Activated T-cell treated with anti-CD3 and anti-CD28 coated beads for 48 hours (primary cell): ENCODE measurements around the gene GTF2IRD2.
"Not testable (repeated sequence)": the region's sequence is repeated elsewhere in the genome, so short reads cannot be mapped to it uniquely, and the experiment has no call there.

Source experiments
- DNase-seq: peaks from one replicate; pipeline ENCODE4 v3.0.0-alpha.2; 2020; ENCODE audit warnings: low read depth

GTF2IRD2 gene

DNA sequence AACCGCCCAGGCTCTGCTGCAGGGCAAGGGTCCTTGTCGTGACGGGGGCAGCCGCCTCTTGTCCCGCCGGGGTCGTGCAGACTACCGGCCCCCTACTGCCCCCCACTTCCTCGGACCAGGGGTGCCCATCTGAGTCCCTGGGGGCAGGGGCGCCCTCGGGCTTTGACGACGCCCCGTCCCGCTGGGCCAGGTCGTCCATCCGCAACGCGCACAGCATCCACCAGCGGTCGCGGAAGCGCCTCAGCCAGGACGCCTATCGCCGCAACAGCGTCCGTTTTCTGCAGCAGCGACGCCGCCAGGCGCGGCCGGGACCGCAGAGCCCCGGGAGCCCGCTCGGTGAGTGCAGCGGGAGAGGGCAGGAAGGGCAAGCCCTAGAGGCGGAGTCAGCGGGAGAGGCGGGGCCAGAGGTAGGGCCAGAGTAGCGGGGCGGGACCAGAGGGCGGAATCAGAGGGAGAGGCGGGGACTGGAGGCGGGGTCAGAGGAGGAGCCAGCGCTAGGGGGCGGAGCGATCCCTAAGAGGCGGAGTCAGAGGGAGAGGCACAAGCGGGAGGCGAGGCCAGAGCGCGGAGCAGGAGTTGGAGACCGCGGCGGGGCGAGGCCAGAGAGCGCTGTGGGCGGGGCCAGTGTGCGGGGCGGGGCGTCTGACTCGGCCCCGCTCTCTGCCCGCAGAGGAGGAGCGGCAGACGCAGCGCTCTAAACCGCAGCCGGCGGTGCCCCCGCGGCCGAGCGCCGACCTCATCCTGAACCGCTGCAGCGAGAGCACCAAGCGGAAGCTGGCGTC is 62.8 kb downstream of the GTF2IRD2 start:
- peak; percentile 93 for DNase-seq

DNA sequence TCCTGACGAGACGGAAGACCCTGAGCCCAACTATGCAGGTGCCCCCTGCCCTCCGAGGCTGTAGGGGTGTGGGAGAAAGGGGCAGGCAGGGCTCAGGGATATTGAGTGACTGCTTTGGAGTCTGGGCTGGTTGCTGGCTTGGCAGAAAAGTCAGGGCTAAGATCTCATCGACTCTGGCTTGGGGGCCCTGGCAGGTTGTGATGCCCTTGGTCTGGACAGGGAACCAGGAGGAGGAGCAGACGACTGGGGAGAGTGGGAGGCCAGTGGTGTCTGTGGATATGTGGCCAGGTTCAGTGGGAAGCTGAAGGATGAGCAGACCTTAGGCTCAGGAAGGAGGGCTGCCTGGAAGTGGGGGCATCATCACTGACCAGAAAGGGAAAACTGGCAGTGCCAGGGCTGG is 67.8 kb downstream of the GTF2IRD2 start:
- not testable (repeated sequence) for DNase-seq

GRCh38 chr7:74781746-74782145 is 69.7 kb downstream of the GTF2IRD2 start:
- not testable (repeated sequence) for DNase-seq

DNA sequence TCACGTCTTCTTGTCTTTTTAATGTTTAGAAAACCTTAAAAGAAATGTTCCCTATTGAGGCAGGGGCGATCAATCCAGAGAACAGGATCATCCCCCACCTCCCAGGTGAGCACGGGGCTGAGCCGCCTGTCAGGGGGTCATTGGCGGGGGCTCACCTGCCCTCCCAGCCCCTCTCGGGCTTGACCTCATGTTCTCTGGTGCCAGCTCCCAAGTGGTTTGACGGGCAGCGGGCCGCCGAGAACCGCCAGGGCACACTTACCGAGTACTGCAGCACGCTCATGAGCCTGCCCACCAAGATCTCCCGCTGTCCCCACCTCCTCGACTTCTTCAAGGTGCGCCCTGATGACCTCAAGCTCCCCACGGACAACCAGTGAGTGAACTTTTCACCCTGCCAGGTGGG is 72.4 kb downstream of the GTF2IRD2 start:
- not testable (repeated sequence) for DNase-seq

DNA sequence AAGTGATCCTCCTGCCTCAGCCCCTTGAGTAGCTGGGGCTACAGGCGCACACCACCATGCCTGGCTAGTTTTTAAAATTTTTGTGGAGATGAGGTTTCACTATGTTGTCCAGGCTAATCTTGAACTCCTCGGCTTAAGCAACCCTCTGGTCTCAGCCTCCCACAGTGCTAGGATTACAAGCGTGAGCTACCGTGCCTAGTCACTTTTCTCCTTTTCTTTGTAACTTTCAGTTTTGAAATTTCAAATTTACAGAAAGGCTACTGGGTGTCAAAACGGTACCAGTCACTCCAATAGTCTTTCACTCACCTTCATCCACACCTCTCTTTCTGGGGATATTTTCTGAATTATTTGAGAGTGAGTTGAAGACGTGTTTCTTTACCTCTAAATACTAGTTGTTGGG is 76.3 kb downstream of the GTF2IRD2 start:
- not testable (repeated sequence) for DNase-seq

GRCh38 chr7:74773760-74774750 is 77.3 kb downstream of the GTF2IRD2 start, which contains the start of gene NCF1:
Gene NCF1 (plus strand): TSS chr7:74774011. CDS start chr7:74774032, 21 bp downstream.
- not testable (repeated sequence) for DNase-seq

DNA sequence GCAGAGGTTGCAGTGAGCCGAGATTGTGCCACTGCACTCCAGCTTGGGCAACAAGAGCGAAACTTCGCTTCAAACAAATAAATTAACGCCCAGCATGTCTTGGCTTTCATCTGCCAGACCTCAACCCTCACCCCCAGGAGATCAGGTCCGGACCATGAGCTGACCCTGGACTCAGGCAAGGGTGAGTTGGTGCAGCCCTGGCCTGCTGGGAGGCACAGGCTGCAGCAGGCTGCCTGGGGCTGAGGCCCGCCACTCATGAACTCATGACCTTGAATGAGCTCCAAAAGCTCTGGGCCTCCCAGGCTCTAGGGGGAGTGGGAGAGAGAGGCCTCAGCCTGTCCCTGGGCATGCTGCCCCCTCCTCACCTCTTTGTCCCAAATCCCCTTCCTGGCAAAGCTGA is 79.3 kb downstream of the GTF2IRD2 start:
- not testable (repeated sequence) for DNase-seq

- not testable (repeated sequence) for DNase-seq
Measured at GRCh38 chr7:74770062-74770461, 81.3 kb downstream of the GTF2IRD2 start.

DNA sequence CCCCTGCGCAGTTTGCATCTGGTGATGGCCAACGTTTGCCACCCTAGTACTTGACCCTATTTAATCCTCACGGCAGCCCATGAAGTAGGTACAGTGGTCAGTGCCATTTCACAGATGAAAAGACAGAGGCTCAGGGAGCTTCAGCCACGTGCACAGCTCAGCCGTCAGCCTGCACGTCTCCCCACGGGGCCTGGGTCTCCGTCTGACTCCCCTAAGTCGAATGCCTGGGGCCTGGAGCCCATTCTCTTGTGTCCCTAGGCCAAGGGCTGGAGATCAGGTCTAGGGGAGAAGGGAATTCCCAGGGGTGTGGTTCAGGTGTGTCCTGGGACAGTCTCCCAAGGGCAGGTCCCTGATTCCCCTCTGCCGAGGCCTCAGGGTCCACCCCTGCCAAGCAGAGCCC is 84.4 kb downstream of the GTF2IRD2 start:
- DNase-seq, result not testable (repeated sequence)

DNA sequence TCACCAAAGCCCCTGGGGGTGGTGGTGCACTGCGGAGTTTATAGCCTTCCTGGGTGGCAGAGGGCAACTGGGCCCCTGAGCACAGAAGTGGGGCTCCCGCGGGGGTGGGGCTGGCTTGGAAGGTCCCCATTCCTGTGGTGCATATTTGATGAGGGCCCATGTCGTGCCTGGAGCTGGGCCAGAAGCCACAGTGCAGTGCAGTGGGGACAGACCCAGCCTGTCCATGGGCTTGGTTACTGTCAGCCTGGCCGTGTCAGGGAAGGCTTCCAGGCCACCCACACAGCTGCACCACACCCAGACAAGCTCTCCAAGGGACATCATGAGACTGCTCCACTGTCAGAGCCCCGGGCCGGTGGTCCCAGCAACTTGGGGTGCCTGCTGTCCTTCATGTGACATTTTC is 84.9 kb downstream of the GTF2IRD2 start:
- not testable (repeated sequence) for DNase-seq

GRCh38 chr7:74765205-74765918 is 86.0 kb downstream of the GTF2IRD2 start:
- DNase-seq, result not testable (repeated sequence)

GRCh38 chr7:74758982-74759381 is 92.4 kb downstream of the GTF2IRD2 start:
- DNase-seq, result not testable (repeated sequence)

DNA sequence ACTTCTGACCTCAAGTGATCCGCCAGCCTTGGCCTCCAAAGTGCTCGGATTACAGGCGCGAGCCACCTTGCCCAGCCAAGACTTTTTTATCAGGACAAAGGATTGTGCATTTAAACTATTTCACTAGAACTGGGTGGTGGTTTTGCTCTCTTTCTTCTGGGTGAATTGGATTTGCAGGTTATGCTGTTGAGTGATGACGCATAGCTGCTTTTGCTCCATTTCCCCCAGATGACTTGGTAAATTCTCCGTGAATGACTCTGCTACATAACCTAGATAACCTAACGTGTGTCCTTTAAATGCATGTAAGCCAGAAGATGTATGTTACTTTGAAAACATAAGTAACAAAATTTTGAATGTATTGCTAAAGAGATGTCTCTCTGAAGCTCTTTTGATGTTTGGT is 93.1 kb downstream of the GTF2IRD2 start:
- not testable (repeated sequence) for DNase-seq

DNA sequence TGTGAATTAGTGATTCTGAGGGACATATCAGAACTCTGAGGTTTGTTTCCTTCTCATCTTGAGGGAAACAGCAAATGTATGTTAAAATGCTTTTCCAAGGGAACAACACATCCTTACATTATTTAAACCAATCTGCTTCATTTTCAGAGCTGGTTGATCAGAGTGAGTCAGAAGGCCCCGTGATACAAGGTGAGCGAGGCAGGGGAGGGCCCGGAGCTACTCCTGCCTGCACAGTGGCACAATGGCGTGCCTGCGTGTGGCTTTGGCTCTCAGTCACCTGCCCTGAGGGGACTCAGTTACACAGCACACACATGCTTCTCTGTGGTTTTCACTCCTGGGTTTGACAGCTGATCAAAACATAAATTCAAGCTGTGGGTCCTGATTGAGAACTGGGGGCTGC is 94.7 kb downstream of the GTF2IRD2 start:
- not testable (repeated sequence) for DNase-seq

DNA sequence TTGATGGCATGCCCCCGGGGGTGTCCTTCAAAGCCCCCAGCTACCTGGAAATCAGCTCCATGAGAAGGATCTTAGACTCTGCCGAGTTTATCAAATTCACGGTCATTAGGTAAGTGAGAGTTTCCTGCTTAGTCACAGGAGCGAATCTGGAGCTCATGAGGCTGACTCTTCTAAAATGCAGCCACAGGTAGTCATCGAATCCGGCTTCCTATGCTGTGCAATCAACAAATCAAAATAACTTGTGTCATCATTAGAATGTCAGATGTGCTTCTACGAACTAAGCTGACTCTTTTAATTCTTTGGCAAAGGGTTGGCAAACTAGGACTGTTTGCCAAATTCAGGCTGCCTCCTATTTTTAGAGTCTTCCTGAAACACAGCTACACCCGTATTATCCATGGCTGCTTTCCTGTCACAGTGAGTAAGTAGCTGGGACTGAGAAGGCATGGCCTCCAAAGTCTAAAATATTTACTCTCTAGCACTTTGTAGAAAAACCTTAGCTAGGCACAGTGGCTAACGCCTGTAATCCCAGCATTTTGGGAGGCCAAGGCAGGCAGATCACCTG is 97.4 kb downstream of the GTF2IRD2 start:
- not testable (repeated sequence) for DNase-seq
